ENCODE measurements around the gene CDH4. TPM values are rescaled to one million over a fixed set of nuclear protein-coding genes. Genes with fewer than 3 reads are reported as not detected.

CDH4 gene
- total RNA-seq, 1 donor from 2014 or later: 0.06 TPM

DNA sequence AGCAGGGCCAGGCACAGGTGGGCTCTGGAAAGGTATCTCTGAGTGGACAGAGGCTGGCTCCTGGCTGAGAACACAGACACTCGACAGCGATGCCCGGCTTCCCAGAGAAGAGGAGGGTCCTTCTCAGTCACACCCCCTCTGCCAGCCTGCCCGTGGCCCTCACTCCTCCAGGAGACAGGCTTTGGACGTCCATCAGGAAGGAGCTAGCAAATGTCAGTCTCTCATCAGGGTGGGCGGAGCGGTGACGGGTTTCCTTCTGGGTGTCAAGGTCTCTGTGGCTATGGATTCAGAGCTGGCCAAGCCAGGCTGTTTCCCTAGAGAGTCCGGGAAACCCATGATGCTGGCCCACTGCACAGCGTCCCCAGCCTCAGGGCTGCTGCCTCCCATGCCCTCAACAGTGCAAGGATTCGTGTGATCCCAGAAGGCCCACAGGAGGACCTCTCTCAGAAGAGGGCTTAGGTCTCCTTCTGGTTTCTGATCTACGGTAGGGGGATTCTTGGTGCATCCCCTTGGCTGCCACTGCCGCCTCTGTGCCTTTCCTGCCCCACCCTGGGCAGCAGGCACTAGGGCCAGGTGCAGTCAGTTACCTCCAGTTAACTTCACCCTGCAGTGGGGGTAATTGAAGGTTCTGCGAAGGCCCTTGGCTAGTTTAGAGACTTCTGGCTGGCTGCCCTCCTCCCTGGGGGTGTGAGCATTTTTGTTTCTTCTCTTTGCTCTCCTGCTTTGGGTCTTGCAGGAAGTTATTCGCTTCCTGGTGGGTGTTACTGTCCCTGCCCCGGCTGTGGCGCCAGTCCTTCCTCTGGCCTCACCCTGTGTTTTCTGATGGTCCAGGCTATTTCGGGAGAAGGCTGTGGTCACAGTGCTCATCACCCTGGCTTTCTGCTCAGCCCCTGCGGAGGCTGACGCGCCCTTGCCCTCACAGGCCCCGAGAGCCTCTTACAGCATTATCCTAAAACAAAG lies 80.2 kb downstream of the CDH4 start:
- Histone ChIP-seq H3K4me3 (no peak overlapping the region), H3K36me3 (no peaks in the 10 kb centered on the region), H3K9me3 (no peaks in the 10 kb centered on the region), H3K27me3 (ENCODE audit: low read depth) (peaks cover 8% of the 10 kb centered on the region), H3K27ac (no peak overlapping the region), H3K4me1 (no peaks in the 10 kb centered on the region)
- DNase-seq: no peak
- ATAC-seq: no peak
- intact Hi-C loops (cut with DNase I): no loop called here
- no peak for TF ChIP-seq CTCF (IDR thresholded peaks at IDR 0.05)

GRCh38 chr20:61333484-61334108 lies 81.5 kb downstream of the CDH4 start:
- intact Hi-C loops (cut with DNase I): no loop called here
- H3K4me3 ChIP-seq: no peak overlapping the region
- TF ChIP-seq CTCF (IDR thresholded peaks at IDR 0.05): no peak
- H3K36me3 ChIP-seq: no peaks in the 10 kb centered on the region
- peaks cover 8% of the 10 kb centered on the region for H3K27me3 ChIP-seq (ENCODE audit: low read depth)
- no peaks in the 10 kb centered on the region for H3K9me3 ChIP-seq
- H3K27ac ChIP-seq: no peak overlapping the region
- H3K4me1 ChIP-seq: no peaks in the 10 kb centered on the region
- no peak for ATAC-seq
- DNase-seq: no peak

DNA sequence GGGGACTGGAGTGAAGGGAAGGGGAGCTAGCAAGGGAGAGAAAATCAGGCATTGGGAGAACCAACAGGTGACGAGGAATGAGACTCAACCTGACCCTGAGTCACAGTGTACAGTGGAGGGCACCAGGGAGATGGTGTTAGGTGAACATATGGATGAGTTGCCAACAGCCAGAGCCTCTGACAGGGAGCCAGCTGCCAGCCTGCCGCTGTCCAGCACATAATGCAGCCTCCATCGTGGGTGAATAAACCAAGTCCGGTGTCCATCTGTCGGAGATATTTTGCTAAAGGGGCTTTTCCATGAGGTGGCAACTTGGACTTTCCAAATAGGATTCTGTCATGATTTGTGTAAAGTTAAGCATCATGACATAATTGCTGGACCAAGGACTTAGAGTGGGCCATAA lies 88.1 kb downstream of the CDH4 start:
- DNase-seq: no peak

GRCh38 chr20:61341605-61342004 lies 89.5 kb downstream of the CDH4 start:
- ATAC-seq (no peak), DNase-seq (no peak)
- intact Hi-C loops (cut with DNase I): no loop called here
- H3K9me3 ChIP-seq: no peaks in the 10 kb centered on the region
- no peak overlapping the region for H3K4me3 ChIP-seq
- TF ChIP-seq CTCF (IDR thresholded peaks at IDR 0.05): no peak
- no peak overlapping the region for H3K27ac ChIP-seq
- H3K36me3 ChIP-seq: no peaks in the 10 kb centered on the region
- H3K4me1 ChIP-seq: no peaks in the 10 kb centered on the region
- H3K27me3 ChIP-seq (ENCODE audit: low read depth): peaks cover 15% of the 10 kb centered on the region

More for the DNA sequence above, 88.1 kb downstream of the CDH4 start:
- Histone ChIP-seq H3K4me1 (no peaks in the 10 kb centered on the region), H3K9me3 (no peaks in the 10 kb centered on the region), H3K4me3 (no peak overlapping the region), H3K27me3 (ENCODE audit: low read depth) (peaks cover 13% of the 10 kb centered on the region), H3K27ac (no peak overlapping the region), H3K36me3 (no peaks in the 10 kb centered on the region)
- TF ChIP-seq CTCF (IDR thresholded peaks at IDR 0.05): no peak
- ATAC-seq: no peak
- intact Hi-C loops (cut with DNase I): no loop called here

- H3K9me3 ChIP-seq: no peaks in the 10 kb centered on the region
- H3K27ac ChIP-seq: no peak overlapping the region
- ATAC-seq (no peak), DNase-seq (no peak)
- H3K4me3 ChIP-seq: no peak overlapping the region
- H3K4me1 ChIP-seq: no peaks in the 10 kb centered on the region
- H3K36me3 ChIP-seq: no peaks in the 10 kb centered on the region
- no peak for TF ChIP-seq CTCF (IDR thresholded peaks at IDR 0.05)
- intact Hi-C loops (cut with DNase I): no loop called here
- H3K27me3 ChIP-seq (ENCODE audit: low read depth): peaks cover 16% of the 10 kb centered on the region
These were observed 91.9 kb downstream of the CDH4 start for GRCh38 chr20:61343934-61344333.
